Measurements from ENCODE around the gene PRR29.
A peak's percentile ranks its signal among the peaks of the same experiment; 100 is the strongest.

The PRR29 gene

DNA sequence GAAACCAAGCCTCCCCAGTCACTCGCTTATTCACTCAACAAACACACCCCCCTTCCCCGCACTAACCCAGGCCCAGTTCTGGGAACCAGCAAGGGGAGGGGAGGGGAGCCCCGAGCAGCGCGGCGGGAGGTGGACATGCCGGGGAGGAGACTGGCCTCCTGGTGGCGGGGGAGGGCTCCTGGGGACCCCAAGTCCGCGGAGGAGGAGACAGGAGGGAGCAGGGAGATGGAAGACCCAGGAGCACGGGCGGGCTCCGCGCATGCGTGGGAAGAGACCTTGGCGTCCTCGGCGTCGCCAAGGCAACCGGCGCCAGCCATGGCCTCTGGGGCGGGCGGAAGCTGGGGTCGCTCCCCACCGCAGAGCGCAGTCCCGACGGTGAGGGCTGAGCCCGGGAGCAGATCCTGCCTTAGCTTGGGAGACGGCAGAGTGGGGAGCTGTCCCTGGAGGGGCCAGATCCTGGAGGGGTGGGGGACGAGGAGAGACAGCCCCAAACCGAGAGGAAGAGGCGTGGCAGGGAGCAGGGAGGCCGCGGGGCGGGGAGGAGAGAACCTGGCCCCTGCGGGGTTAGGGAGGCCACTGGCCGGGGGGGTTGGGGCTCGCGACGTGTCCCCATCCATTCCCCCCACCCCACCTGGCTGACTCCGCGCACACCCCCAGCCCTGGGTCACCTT is at the start of gene PRR29:
PRR29 (plus strand) TSS at position 302 of the 671 bp plus-strand sequence; CDS start at position 316, 14 bp downstream.
- peak in 1 of 2 experiments; percentile 21 for DNase-seq

DNA sequence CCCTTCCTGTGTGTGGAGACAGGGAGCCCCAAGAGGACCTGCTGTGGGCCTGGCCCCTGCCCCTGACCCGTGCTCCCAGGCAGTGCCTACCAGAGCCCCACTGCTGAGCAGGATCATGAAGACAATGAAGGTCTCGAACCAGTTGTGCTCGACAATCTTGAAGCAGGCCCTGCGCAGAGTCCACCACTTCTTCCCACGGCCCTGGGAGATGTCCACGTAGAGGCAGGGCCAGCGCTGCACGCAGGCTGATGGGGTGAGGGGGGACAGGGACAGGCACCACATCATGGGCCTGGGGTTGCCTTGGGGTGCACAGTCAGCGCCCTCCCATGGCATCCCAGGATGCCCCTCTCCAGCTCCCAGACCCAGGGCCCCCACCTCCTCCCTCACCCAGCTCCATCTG is 49.6 kb upstream of the PRR29 start:
- DNase-seq, result no peak

DNA sequence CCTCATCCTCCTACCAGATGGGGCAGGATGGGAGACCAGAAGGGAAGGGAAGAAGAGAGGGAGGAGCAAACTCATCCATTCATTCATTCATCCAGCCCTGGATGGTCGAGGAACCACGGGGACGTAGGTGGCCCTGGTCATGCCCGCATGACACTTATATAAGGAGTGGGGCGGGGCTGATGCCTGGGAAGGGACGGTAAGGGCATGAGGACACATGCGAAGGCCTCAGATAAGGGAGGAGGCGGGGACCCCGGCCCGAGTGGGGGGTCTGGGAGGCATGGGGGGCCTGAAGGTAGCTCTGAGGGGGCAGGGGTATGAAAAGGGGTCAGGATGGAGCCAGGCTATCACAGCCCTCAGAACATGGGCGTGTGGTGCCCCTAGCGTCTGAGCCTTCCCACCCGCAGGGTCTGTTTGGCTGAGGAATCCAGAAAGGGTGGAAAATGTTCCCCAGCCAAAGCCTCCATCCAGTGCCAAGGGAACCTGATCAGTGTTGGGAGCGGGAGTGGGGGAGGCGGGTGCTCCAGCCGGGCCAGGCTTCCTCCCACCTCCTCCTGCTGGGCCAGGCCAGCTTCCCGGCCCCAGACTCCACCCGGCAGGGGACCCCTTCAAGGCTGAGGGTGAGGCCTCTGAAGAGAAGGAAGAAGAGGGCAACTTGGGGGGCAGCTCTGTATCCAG is 48.4 kb upstream of the PRR29 start:
- no peak for DNase-seq

DNA sequence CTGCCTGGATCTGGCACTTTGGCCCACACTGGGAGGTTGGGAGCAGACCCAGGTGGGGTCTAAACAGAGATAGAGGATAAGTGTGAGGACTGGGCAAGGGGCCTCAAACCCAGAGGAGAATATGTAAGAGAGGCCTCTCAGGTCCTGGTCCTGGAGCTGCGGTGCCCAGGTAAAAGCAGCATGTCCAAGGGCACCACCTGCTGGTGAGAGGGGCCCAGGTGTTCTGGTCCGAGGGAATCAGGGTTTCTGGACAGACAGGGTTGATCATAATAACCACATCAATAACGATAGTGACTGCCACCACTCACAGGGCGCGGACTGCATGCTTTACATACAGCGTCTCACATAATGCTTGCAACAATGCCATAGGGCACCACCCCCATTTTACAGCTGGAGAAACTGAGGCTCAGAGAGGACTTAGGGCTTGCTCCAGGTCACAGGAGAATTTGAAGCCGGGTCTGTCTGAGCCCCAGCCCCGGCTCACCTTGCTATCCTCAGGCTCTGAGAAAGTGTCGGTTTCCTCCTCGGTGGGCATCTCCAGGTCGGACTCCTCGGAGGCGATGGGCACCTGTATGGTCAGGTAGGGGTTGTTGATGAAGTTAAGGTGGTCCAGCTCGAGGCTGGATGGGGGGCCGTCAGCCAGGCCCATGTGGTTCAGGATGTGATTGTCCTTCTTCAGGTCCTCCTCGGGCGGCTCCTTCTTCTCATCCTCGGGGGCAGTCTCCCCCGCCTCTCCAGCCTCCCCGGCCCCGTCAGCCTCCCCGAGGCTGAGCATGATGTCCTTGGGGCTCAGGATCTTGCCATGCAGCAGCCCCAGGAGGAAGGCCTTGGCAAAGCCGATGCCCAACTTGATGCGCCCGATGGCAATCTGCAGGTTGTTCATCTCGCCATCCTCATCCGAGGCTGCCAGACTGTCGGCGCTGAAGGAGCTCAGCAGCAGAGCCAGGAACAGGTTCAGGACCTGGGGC is 46.9 kb upstream of the PRR29 start:
- no peak for DNase-seq

DNA sequence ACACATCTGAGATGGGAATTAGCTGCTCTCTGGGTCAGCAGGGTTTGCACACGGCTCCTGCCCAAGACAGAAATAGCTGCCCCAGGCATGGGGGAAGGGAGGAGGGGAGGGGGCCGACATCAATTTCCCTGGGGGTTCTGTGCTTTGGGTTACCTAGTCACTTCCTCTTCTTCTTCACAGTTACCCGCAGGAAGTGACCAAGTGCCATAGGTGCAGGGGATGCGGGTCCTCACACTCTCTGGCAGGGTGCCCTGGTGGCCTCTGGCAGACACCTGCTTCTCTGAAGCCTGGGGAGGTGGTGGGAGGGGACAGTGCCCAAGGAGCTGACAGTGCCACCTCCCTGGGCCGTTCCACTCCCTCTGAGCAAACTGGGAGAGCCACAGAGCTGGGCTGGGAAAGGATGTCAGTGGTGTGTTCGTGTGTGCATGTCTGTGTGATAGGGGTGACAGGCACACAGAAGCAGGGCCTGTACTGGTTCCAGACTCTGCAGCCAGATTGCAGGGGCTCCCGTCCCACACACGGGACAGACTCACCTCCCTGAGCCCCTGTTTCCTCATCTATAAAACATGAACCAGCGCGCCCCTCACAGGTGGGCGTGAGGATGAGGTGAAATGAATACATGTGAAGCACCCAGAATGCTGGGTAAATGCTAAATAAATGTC is 43.6 kb upstream of the PRR29 start:
- no peak for DNase-seq

DNA sequence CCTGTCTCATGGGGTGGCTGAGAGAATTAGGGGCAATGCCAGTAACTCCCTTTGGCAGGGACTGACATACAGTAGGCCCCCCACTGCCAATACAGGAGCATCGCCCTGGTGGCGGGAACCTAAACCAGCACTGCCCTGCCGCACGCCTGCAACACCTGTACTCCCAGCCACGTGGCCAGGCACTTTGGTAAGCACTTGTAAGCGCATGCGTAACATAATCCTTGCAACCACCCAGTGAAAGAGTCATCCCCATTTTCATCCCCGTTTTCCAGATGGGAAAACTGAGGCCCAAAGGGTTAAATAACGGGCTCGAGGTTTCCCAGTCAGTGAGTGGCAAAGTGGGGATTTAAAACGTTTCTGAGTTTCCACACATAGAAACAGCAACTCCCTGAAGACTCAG is 42.9 kb upstream of the PRR29 start:
- no peak for DNase-seq

DNA sequence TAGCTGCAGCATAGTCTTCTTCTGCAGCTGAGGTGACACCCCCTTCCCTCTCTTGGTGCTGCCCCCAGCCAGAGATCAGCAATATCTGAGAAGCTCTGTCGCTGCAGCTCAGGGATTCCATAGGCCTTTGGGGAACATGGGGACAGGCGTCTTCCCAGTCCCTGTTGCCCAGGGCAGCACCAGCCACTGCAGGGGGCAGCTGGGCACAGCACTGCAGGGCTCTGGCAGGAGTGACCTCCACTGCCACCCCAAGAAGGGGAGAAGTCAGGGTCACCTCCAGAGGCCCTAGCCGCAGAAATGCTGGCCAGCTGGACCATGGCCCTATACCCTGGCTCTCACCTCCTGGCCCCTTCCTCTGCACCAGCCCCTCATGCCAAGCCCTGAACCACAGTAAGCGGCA is 42.4 kb upstream of the PRR29 start:
- no peak for DNase-seq

DNA sequence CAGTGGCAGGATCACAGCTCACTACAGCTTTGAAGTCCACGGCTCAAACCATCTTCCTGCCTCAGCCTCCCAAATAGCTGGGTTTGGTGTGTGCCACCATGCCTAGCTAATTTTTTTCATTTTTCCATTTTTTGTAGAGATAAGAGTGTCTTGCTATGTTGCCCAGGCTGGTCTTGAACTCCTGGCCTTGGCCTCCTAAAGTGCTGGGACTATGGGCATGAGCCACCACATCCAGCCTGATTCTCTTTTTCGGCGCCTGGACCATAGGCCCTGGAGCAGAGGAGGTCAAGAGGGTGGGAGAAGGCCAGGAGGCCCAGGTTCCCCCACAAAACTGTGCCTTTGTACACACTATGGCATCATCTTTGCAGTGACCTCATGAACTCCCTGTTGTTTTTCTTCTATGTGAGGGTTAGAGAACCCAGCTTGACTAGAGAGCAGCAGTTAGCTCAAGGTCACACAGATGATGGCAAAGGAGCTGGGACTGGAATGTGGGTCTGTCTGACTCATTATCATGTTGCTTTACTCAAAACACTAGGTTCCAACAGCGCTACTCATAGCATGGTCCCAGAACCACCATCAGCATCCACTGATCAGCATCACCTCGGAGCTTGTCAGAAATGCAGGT is 41.7 kb upstream of the PRR29 start:
- DNase-seq, result no peak

DNA sequence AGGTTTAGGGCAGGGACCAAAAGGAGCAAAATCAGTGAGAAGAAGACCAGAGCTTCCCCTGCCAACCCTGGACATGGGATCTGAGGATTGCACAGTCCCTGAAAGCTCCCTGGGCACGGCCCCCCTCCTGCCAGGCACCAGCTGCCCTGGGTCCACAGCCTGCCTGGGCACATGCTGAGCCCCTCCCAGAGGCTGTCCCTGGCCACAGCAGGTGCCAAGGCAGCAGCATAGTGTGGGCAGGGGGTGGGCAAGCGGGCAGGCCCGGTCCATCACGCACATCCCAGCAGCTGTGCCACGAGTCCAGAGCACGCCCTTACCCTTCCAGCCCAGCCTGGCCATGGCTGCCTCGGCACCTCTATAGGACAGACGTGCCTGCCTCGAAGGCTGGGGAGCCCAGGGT is 38.1 kb upstream of the PRR29 start:
- DNase-seq, result no peak

DNA sequence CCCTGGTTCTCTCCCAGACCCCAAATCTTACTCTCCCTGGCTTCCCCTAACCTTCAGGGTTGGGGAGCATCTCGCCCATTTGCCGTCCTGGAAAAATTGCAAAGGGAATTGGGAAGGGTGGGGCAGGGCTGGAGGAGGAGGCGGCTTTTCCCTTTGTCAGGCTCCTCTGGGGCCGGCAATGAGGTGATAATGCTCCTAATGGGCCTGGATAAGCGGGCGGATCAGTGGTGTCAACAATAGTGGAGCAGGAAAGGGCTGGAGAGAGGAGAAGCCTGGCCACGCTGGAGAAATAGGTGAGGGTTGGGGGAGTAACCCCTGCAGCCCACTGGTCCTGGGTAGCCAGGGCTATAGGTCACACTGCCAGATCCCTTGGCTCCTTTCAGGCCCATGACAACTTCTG is 37.7 kb upstream of the PRR29 start:
- DNase-seq, result no peak

DNA sequence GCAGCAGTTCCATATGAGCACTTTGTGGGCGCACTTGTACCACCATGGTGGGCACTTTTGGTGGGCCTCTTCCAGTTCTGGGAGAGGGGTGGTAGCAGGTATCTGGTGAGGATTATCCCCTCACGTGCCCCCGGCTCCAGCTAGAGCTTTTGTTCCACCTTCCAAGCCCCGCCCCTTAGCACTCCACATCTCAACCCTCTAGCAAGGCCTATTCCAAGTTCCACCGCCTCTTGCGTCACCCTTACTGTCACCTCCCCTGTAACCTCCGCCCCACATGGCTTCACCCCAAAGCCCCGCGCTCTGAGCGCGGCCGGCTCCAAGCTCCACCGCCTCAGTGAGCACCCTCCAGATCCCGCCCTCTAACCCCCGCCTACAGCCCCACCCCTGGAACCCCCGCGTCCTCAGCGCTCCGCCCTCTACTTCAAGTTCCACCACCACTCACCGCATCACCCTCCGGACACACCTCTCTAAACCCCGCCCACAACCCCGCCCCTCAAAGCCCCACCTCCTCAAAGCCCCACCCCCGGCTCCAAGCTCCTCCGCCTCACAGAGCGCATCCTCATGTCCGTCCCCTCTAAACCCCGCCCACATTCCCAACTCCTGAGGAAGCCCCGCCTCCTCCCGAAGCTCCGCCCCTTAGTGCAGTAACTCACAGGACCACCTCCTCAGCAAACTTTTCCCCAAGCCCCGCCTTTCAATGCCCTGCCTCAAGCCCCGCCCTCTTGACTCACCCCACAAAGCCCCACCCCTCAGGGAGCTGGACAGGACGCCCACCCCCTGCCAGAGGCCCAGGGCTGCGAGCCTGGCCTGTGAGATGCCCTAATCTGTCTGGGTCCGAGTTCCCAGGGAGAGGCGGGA is 36.6 kb upstream of the PRR29 start:
- no peak for DNase-seq

DNA sequence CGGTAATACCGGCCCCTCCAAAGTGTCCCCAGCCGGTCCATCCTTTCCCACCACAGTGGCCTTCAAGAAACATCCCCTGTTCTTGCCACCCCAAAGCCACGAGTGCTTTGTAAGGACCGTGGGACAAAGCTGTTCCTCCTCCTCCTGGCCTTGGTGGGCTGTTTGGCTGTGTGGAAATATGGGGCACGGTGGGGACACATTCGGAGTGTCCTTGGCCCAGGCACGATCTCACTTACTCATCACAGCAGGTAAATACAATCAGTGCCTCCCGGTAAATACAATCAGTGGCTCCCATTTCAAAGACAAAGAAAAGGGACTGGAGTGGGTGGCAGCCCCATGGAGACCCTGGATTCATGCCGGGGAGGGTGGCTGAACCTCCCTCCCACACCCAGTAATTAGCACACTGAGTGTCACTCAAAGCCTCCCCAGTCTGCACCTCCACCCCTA is 35.8 kb upstream of the PRR29 start:
- DNase-seq, result no peak

DNA sequence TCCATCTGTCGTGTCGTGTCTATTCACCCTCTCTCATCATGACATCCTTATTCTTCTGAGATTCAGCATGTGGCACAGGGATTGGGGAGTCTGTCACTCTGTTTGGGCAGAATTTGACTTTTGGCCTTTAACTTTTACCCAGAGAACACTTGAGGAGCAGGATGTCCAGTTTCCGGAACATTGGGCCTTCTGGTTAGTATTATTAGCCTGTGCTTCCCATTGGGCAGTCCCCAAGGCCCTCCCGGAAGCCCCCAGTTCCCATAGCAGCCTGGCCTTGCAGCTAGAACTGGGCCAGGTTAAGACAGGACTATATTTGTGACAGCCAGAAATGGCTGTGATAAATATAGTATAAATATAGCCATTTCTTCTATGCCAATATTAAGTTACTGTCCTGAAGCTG is 35.0 kb upstream of the PRR29 start:
- no peak for DNase-seq

DNA sequence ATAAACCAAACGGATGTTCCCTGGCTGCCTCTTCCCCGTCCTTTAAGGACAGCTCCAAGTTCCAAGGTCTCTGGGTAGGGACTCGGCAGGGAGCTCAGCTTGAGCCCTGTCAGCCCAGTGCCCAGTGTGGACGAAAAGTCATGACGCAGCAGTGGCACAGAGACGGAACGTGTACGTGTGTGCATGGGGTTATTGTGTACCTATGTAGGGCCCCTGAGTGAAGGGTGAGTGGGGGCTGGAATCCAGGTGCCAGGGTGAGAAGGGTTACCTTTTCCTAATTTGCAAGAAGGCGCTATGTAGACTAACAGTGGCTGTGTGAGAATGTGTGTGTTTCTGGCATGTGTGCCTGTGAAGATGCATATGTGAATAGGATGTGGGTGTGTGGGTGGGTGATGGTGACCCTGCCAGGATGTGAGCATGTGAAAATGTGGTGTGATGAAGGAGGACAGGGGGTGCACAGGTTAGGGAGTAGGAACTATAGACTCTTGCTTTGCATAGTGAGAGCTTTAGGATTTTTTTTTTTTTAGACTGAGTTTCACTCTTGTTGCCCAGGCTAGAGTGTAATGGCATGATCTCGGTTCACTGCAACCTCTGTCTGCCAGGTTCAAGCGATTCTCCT is 31.4 kb upstream of the PRR29 start:
- DNase-seq, result no peak

DNA sequence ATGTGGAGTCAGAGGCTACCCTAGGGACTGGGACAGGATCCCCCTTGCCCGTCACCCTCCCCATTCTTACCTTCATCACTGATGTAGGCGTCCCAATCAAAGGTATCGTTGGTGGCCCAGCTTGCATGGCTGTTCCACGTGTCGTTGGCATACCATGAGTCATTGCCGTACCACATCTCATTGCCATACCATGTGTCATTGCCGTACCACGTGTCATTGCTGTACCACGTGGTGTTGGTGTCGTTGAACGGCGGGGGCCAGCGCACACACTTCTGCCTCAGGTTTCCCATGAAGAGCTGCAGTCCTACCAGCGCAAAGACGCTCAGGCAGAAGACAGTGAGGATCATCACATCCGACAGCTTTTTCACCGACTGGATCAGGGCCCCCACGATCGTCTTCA is 30.2 kb upstream of the PRR29 start:
- no peak for DNase-seq

DNA sequence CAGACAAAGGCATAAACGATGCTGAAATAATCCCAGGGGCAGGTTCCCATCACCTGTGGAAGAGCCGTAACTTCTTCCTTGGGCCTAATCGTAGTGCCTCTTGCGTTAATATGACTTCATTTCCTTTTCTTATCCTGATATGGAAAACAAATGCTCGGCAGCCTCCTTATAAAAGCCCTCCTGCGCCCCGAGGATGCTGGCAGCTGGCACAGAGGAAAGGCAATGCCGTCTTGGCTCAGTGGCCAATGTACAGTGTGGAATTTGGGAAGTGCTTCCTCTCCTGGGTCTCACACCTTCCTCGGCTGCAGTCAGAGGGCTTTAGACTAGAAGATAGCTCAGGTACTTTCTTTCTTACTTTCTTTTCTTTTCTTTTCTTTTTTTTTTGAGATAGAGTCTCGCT is 28.9 kb upstream of the PRR29 start:
- DNase-seq, result no peak

DNA sequence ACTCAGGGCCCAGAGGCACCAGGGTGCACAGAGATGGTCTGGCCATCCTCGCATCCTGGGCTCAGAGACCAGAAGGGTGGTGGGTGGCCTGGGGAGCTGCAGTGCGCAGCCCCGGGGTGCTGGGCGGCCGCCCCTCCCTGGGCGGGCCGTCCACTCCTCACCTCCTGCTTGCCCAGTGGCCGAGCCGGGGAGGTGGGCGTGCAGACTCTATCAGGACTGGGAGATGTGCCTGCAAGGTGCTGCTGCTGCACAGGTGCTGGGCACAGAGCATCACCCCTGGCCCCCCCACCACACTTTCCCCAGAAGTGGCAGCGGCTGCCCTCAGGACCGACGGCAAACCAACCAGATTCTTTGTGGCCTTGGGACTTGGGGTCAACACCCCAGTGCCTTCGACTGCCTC is 25.4 kb upstream of the PRR29 start, which contains the start of gene SCN4A:
SCN4A (minus strand) TSS at position 123 of the 400 bp plus-strand sequence; CDS start at position 46, 77 bp downstream.
- DNase-seq, result no peak

DNA sequence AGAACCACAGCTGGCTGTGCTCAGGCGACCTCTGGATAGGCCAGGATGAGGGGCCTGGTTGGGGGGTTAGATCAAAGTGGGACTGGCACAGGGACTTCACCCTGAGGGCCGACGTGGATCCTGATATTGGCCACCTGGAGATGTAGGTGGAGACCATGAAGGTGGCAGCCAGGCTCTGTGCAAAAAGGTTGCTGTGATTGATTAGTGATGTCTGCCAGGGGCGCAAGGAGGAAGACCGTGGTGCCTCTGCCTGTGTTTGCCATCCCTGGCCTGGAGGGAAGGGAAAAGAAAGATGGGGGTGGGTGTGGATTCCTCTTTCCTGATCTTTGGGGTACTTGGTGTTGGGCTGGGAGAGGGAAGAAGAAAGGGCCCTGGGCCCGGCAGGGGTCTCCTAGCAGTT is 24.9 kb upstream of the PRR29 start:
- no peak for DNase-seq

DNA sequence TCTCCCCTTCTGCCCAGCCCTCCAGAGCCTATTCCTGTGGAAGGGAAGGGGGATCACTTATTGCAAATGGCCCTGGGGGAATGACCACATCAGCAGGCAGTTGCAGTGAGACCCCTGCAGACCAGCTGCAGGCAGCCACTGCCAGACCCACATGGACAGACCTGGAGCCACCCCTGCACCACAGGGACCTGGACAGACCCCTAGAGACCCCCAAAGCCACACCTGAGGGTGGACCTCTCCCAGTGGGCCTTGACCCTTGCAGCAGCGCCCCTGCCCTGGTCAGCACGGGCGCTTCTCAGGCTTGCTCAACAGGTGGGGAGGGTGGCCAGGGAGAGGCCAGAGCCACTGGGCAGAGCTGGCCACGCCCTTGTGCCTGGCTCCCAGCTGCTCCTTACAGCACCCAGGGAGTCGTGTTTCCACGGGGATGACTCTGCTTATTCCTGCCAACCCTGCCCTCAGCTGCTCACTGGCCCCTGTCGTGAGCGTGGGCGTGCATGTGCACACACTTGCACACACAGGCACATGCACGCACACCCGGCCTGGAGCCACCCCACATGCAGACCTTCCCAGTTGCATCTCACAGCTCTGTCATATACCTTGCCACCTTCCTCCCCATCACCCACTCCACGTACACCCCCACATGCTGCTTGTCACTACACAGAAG is 24.1 kb upstream of the PRR29 start:
- peak in 1 of 2 experiments; percentile 47 for DNase-seq

DNA sequence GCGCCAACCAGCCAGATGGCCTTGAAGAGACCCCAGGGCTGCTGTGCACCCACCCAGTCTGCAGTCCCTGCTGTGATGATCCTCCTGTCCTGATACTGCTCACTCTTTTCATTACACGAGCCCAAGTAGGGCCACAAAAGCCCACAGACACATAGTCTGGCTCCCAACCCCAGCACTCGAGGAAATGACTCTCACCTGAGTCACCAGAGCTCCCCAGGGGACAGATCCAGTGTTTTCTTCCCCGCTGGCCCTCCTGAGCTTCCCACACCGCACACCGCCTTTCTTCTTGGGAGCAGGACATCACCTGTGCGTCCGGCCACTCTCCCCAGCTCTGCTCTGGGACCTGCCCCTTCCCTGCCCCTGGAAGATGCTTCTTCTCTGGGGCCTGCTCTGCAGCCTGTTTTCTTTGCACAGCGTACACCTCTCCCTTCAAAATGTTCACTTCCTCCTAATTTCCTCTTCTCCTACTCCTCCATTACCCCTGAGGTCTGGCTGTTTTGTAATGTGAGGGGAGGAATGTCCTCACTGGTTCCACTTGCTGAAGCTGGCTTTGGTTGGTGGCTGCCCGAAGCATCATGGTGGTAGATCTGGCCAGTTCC is 23.5 kb upstream of the PRR29 start:
- peak; percentile 66 to 73 for DNase-seq
